Measurements from ENCODE around the gene ZNF749.
"Not testable (repeated sequence)": the region's sequence is repeated elsewhere in the genome, so short reads cannot be mapped to it uniquely, and the experiment has no call there.

The ZNF749 gene

DNA sequence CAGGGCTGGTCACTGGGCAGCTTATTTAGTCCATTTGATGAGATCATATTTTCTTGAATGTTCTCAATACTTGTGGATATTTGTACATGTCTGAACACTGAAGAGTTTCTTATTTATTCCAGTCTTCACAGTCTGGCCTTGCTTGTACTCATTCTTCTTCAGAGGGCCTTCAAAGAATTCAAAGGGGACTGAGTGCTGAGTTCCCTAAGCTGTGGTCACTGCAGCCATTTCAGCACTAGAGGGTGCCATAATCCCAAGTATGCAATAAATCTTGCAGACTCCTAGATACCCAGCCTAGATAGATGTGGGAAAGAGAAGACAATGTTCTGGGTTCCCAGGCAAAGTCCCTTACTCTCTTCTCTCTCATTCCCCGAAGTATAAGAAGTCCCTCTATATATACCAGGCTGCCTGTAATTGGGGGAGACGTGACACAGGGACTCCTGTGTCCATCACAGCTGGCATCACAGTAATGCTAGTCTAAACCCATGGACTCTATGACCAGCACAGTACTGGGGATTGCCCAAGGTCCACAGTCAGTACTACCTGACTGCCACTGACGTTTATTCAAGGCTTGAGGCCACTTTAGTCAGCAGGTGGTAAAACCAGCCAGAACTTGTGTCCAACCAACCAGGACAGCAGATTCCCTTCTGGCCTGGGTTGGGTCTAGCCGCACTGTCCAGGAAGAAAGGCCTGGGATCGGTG is 30.7 kb downstream of the ZNF749 start:
- FAIRE-seq, result no peak
- no peak for DNase-seq (ENCODE audit: insufficient read length, low spot score)

DNA sequence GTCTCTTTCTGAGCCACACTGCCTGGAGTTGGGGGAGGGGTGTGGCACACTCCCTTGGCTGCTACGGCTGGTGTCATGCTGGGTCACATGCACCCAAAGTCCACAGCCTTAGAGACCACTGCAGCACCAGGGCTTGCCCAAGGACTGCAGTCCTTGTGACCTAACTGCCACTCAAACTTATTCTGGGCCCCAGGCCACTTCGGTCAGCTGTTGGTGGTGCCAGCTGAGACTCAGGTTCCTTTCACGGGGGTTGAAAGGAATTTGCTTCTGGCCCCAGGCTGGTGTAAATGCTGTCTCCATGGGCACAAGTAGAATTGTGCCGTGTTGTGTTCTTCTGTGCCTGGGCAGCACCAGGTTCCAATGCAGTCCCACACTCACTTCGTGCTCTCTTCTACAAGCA is 31.4 kb downstream of the ZNF749 start:
- DNase-seq (ENCODE audit: insufficient read length, low spot score), result no peak
- no peak for FAIRE-seq

DNA sequence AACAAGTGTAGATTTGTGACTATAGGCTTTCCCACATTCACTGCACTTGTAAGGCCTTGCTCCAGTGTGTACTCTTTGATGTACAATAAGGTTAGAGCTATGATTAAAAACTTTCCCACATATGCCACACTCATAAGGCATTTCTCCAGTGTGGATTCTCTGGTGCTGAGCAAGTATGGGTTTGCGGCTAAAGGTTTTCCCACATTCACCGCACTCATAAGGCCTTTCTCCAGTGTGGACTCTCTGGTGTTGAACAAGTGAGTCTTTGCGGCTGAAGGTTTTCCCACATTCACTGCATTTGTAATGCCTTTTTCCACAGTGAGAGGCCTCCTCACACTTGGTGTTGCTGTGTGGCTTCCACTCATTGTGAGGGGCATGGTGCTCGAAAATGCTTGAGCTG is 38.5 kb downstream of the ZNF749 start:
- FAIRE-seq, result peak; percentile 16
- no peak for DNase-seq (ENCODE audit: insufficient read length, low spot score)

DNA sequence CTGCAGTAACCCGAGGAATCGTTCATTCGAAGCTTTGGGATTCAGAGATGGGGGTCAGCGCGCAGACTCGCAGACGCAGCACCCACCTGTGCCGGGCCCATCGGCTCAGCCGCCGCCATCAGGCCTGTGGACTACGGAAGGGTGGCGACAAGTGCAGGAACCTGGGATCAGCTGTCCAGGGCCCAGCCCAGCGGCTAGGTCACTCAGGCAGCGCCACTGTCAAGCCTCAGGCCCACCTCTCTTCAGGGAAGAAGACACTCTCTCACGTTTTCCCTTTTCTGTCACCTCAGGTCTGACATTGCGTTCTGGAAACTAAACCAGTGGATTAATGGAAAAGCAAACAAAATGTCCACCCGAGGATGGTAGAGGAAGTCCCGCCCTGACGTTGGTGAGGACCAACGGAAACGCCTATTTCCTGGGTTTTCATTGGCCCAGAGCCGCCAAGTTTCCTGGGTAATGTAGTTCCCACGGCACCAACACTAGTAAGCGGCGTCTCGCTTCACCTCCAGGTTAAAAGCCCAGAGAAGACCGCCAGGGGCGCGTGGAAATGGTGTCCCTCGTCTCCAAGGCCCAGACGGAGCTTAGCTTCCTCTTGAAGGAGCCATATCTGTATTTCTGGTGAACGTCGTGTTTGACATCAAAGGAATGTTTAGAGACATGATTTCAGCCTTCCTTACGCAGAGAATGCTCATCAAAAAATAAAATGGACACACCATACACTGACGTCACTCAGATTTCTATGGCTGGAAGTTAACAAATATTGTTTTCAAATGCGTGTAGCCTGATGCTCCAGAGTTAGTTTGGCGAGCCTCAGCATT is 42.3 kb downstream of the ZNF749 start, which contains the start of gene ZNF772:
Gene ZNF772 (minus strand): TSS at position 376 of the 818 bp plus-strand sequence. CDS start 257 bp downstream, at position 119.
- FAIRE-seq, result peak; percentile 71

DNA sequence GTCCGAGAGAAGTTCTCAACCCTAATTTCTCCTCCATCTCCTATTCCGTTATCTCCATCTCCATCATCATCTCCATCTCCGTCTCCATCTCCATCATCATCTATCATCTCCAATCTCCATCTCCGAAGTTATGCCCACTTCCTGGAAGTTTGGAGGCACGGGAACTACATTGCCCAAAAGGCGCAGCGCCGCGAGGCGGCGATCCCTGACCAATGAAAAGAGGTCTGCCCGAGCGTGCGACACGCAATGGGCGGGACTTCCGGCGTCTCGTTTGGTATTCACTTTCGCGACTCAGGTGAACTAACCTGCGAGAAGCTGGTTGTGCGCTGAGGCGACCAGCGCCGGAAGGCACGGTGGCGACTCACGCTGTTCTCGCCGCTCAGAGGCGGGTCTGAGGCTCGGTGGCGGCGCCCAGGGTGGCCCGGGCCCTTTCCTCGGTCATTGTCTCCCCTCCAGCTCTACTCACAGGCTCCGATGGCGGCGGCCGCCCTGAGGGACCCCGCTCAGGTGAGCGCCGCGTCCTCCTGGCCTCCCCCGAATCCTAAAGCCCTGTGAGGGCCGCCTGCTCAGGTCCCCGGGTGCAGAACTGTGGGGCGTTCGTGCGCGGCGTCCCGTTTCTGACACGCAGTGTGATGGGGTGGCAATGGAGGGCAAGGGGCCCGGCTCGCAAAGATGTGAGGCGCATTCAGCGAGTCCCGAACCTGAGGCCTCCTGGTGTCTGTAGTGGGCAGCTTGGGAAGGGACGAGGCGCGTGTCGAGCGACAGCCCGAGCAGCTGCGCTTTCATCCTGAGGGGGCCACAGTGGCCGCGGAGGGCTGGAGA is 52.6 kb downstream of the ZNF749 start, which contains the start of gene ZNF419:
Gene ZNF419 (plus strand): TSS at position 274 of the 822 bp plus-strand sequence. CDS start 201 bp downstream, at position 475.
- FAIRE-seq (peak; percentile 93), DNase-seq (ENCODE audit: insufficient read length, low spot score) (peak; percentile 92)

More for the DNA sequence above, 42.3 kb downstream of the ZNF749 start, which contains the start of gene ZNF772:
- peak; percentile 90 for DNase-seq (ENCODE audit: insufficient read length, low spot score)

DNA sequence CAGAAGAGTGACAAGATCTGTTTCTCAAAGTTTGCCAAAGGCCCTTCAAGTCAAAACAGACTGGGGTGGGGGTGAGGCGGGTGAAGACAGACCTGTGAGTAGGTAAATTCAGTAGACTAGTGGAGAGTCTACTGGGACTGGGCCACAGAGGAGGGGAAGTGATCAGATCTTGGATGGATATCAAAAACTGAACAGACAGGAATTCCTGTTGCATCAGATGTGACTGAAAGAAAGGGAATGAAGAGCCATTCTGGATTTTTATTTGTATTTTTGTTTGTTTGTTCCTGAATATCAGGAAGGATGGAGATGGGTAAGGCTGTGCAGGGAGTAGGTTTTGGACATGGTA is 53.1 kb downstream of the ZNF749 start:
- FAIRE-seq; DNase-seq (ENCODE audit: insufficient read length, low spot score): not testable (repeated sequence)

Measured in HTR-8/SVneo (cell line).